NT2/D1 (cell line): Measurements from ENCODE around the gene MEF2C.

Experiments
- SUZ12 ChIP-seq: IDR thresholded peaks from 2 replicates; pipeline ENCODE4 v1.6.1; 2011; ENCODE audit not compliant: insufficient read length, insufficient read depth; ENCODE audit errors: extremely low read depth
- YY1 ChIP-seq: IDR thresholded peaks from 2 replicates; pipeline ENCODE4 v1.6.1; 2011; ENCODE audit not compliant: insufficient read length, insufficient read depth

- TF ChIP-seq SUZ12 (peak; percentile 18), YY1 (no peak)
Observed at GRCh38 chr5:88667496-88668201, 215.3 kb downstream of the MEF2C start.
